Bronchial epithelial cell (primary cell): Measurements from ENCODE around the gene KLRC4. TPM values are rescaled to one million over a fixed set of nuclear protein-coding genes. Genes with fewer than 3 reads are reported as not detected.
A peak's percentile ranks its signal among the peaks of the same experiment; 100 is the strongest.
"Not testable (repeated sequence)": the region's sequence is repeated elsewhere in the genome, so short reads cannot be mapped to it uniquely, and the experiment has no call there.

Source experiments
- DNase-seq: peaks from one replicate; pipeline ENCODE4 v3.0.0-alpha.2; 2010; ENCODE audit warnings: low read depth
- FAIRE-seq: peaks from 2 replicates; lab custom pipeline; 2011; peaks lifted over from hg19 to GRCh38; lab: Jason Lieb, UNC
- H3K27me3 ChIP-seq: 2 replicates; pipeline ENCODE4 v1.5.1; 2011; ENCODE audit warnings: low read length; ENCODE audit not compliant: control insufficient read depth, insufficient read depth
- H3K36me3 ChIP-seq: 2 replicates; pipeline ENCODE4 v1.5.1; 2011; ENCODE audit warnings: low read length; ENCODE audit not compliant: control insufficient read depth, insufficient read depth
- H3K4me3 ChIP-seq: 2 replicates; pipeline ENCODE4 v1.5.1; 2011; ENCODE audit warnings: mild to moderate bottlenecking, low read depth, low read length, control low read depth
- total RNA-seq: library from RNA; depleted of rRNA; stranded (reverse); fragments of >200 nt; gene quantifications from 2 replicates; pipeline ENCODE4 v1.2.1, GENCODE V29; 2014
- TF ChIP-seq, protein P1 (sequence below): IDR thresholded peaks from 2 replicates; pipeline ENCODE4 v1.5.1; 2011; ENCODE audit warnings: mild to moderate bottlenecking, moderate library complexity, low read length, control low read depth, inconsistent platforms; ENCODE audit not compliant: insufficient read depth, severe bottlenecking

The KLRC4 gene
- total RNA-seq, 1 donor from 2014 or later: not detected

- TF ChIP-seq, protein P1, sequence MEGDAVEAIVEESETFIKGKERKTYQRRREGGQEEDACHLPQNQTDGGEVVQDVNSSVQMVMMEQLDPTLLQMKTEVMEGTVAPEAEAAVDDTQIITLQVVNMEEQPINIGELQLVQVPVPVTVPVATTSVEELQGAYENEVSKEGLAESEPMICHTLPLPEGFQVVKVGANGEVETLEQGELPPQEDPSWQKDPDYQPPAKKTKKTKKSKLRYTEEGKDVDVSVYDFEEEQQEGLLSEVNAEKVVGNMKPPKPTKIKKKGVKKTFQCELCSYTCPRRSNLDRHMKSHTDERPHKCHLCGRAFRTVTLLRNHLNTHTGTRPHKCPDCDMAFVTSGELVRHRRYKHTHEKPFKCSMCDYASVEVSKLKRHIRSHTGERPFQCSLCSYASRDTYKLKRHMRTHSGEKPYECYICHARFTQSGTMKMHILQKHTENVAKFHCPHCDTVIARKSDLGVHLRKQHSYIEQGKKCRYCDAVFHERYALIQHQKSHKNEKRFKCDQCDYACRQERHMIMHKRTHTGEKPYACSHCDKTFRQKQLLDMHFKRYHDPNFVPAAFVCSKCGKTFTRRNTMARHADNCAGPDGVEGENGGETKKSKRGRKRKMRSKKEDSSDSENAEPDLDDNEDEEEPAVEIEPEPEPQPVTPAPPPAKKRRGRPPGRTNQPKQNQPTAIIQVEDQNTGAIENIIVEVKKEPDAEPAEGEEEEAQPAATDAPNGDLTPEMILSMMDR: no peak
- Histone ChIP-seq H3K27me3 (no peaks in the 10 kb centered on the region), H3K4me3 (no peak overlapping the region), H3K36me3 (no peaks in the 10 kb centered on the region)
- no peak for FAIRE-seq
- DNase-seq: no peak
These were observed 41.1 kb downstream of the KLRC4 start for GRCh38 chr12:10368206-10369171.

- not testable (repeated sequence) for H3K4me3 ChIP-seq, FAIRE-seq, DNase-seq, H3K27me3 ChIP-seq, H3K36me3 ChIP-seq
These were observed 41.8 kb downstream of the KLRC4 start for GRCh38 chr12:10367714-10368113.

DNA sequence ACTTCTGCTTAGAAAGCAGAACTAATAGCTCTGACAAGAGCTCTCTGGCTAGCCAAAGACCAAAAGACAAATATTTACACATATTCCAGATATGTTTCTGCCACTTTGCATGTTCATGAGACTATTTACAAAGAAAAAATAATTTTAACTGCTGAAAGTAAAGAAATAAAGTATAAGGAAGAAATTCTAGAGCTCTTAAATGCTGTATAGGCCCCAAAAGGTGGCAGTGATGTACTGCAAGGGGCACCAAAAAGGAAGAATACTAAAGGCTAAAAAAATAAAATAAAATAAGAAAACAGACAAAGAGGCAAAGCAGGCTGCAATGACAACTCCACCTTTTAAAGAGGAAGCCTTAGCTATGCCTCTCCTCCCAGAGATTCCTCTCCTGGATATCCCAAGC, 42.7 kb downstream of the KLRC4 start:
- peak; percentile 38 for DNase-seq
- TF ChIP-seq, protein P1: no peak
- H3K36me3 ChIP-seq: no peaks in the 10 kb centered on the region
- FAIRE-seq: no peak
- no peak overlapping the region for H3K4me3 ChIP-seq
- H3K27me3 ChIP-seq: no peaks in the 10 kb centered on the region

GRCh38 chr12:10365696-10366405, 43.7 kb downstream of the KLRC4 start:
- no peak for FAIRE-seq
- Histone ChIP-seq H3K36me3 (no peaks in the 10 kb centered on the region), H3K4me3 (peak overlapping the region; percentile 42), H3K27me3 (no peaks in the 10 kb centered on the region)
- TF ChIP-seq, protein P1: peak; percentile 55
- DNase-seq: peak; percentile 60

- H3K4me3 ChIP-seq: peak overlapping the region; percentile 42
- H3K36me3 ChIP-seq: no peaks in the 10 kb centered on the region
- TF ChIP-seq, protein P1: no peak
- DNase-seq: peak; percentile 77
- H3K27me3 ChIP-seq: no peaks in the 10 kb centered on the region
- FAIRE-seq: no peak
These were observed 44.5 kb downstream of the KLRC4 start for GRCh38 chr12:10364815-10365622.
